HUDEP-2 (cell line): Measurements from ENCODE around the gene IKZF3.
"Not testable (repeated sequence)": the region's sequence is repeated elsewhere in the genome, so short reads cannot be mapped to it uniquely, and the experiment has no call there.

ENCODE experiments used
- DNase-seq, 76 experiments: peaks; one replicate each; lab custom pipeline; 2025; ENCODE audit not compliant: unreplicated experiment in 76 of 76; lab: John Stamatoyannopoulos, UW

The IKZF3 gene

GRCh38 chr17:39861235-39861634, 2.9 kb downstream of the IKZF3 start:
- no peak for DNase-seq

GRCh38 chr17:39855911-39856649, 8.0 kb downstream of the IKZF3 start:
- peak in 13 of 76 experiments; percentile 6 to 40 (median 21) for DNase-seq

- no peak for DNase-seq
Measured at GRCh38 chr17:39854909-39855308, 9.2 kb downstream of the IKZF3 start.

- DNase-seq: peak in 52 of 76 experiments; percentile 10 to 88 (median 64)
Measured at GRCh38 chr17:39852239-39852638, 11.9 kb downstream of the IKZF3 start.

GRCh38 chr17:39850186-39850585, 13.9 kb downstream of the IKZF3 start:
- not testable (repeated sequence) for DNase-seq

- no peak for DNase-seq
Measured at GRCh38 chr17:39848600-39848999, 15.5 kb downstream of the IKZF3 start.

GRCh38 chr17:39846205-39846604, 17.9 kb downstream of the IKZF3 start:
- no peak for DNase-seq

GRCh38 chr17:39845052-39845846, 18.9 kb downstream of the IKZF3 start:
- DNase-seq: peak in 2 of 76 experiments; percentile 18 to 25

GRCh38 chr17:39841134-39841683, 22.9 kb downstream of the IKZF3 start:
- no peak for DNase-seq

- DNase-seq: no peak
Measured at GRCh38 chr17:39838784-39839183, 25.3 kb downstream of the IKZF3 start.

GRCh38 chr17:39838057-39838456, 26.1 kb downstream of the IKZF3 start:
- no peak for DNase-seq

- DNase-seq: no peak
Measured at GRCh38 chr17:39836117-39836516, 28.0 kb downstream of the IKZF3 start.

GRCh38 chr17:39835038-39835786, 28.9 kb downstream of the IKZF3 start:
- DNase-seq: no peak

- DNase-seq: no peak
Measured at GRCh38 chr17:39834017-39834416, 30.1 kb downstream of the IKZF3 start.

- no peak for DNase-seq
Measured at GRCh38 chr17:39831588-39831987, 32.5 kb downstream of the IKZF3 start.

- DNase-seq: no peak
Measured at GRCh38 chr17:39828443-39828842, 35.7 kb downstream of the IKZF3 start.

- no peak for DNase-seq
Measured at GRCh38 chr17:39826334-39826733, 37.8 kb downstream of the IKZF3 start.

- DNase-seq: no peak
Measured at GRCh38 chr17:39823407-39824054, 40.6 kb downstream of the IKZF3 start.

- peak in 1 of 76 experiments; percentile 18 for DNase-seq
Measured at GRCh38 chr17:39822051-39822451, 42.1 kb downstream of the IKZF3 start.

- no peak for DNase-seq
Measured at GRCh38 chr17:39820987-39821386, 43.1 kb downstream of the IKZF3 start.
